Measurements from ENCODE around the gene SNX1. TPM values are rescaled to one million over a fixed set of nuclear protein-coding genes. Genes with fewer than 3 reads are reported as not detected.

The SNX1 gene
- total RNA-seq, 1 experiment from 2014 or later = 94.5 TPM

- intact Hi-C loops (cut with micrococcal nuclease; ENCODE audit: unreplicated experiment) = no loop called here
- no peak overlapping the region for H3K4me3 ChIP-seq (ENCODE audit: low read depth, low read length, poor library complexity, severe bottlenecking)
- H3K27ac ChIP-seq (ENCODE audit: low read depth, low read length, poor library complexity, severe bottlenecking) = no peak overlapping the region
- no TSS peak for BruUV-seq (replicated peaks)
- no peak for TF ChIP-seq CTCF (conservative IDR thresholded peaks at IDR 0.05; ENCODE audit: low read depth, low read length)
- no peak for TF ChIP-seq EZH2 (IDR thresholded peaks at IDR 0.05; ENCODE audit: borderline replicate concordance, low read depth, low read length, poor library complexity, severe bottlenecking)
- ChIA-PET CTCF (no interaction called here), POLR2A (ENCODE audit: low non-redundant PET) (no interaction called here)
- peaks cover 35% of the 10 kb centered on the region for H3K36me3 ChIP-seq (ENCODE audit: insufficient read depth, low read length, poor library complexity, severe bottlenecking)
- no peaks in the 10 kb centered on the region for H3K9me3 ChIP-seq (ENCODE audit: low read depth, low read length, poor library complexity, severe bottlenecking)
- no peaks in the 10 kb centered on the region for H3K27me3 ChIP-seq (replicated peaks; ENCODE audit: insufficient read depth, low read depth, low read length, poor library complexity)
- no peak for DNase-seq (ENCODE audit: low spot score)
- H3K4me1 ChIP-seq (ENCODE audit: insufficient read depth, low read length, poor library complexity, severe bottlenecking) = peaks cover 14% of the 10 kb centered on the region
Observed at GRCh38 chr15:64089543-64090280, 6.1 kb upstream of the SNX1 start.

DNA sequence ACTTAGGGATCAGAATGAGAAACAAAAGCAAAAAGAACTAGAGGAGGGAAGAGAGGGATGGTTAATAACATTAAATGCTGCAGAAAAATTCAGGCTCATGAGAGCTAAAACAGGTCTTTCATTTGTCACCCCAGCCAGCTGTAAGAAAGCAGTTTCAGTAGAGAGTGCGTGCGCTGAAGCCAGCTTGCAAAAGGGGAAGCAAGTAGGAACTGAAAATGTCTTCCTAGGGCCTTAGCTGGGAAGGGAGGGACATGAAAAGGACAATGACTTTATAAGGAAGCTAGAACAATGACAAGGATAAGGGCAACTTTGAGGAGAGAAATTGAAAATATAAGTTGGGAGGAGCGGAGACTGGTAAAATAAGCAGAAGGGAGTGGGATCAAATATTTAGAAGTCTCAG lies 5.3 kb upstream of the SNX1 start:
- TF ChIP-seq EZH2 (IDR thresholded peaks at IDR 0.05; ENCODE audit: borderline replicate concordance, low read depth, low read length, poor library complexity, severe bottlenecking) (no peak), CTCF (conservative IDR thresholded peaks at IDR 0.05; ENCODE audit: low read depth, low read length) (no peak)
- DNase-seq (ENCODE audit: low spot score) = no peak
- intact Hi-C loops (cut with micrococcal nuclease; ENCODE audit: unreplicated experiment) = no loop called here
- peaks cover 29% of the 10 kb centered on the region for H3K36me3 ChIP-seq (ENCODE audit: insufficient read depth, low read length, poor library complexity, severe bottlenecking)
- no peak overlapping the region for H3K27ac ChIP-seq (ENCODE audit: low read depth, low read length, poor library complexity, severe bottlenecking)
- CTCF ChIA-PET = no interaction called here
- BruUV-seq (replicated peaks) = no TSS peak
- H3K4me1 ChIP-seq (ENCODE audit: insufficient read depth, low read length, poor library complexity, severe bottlenecking) = peaks cover 23% of the 10 kb centered on the region
- no peaks in the 10 kb centered on the region for H3K9me3 ChIP-seq (ENCODE audit: low read depth, low read length, poor library complexity, severe bottlenecking)
- POLR2A ChIA-PET (ENCODE audit: low non-redundant PET) = no interaction called here
- no peaks in the 10 kb centered on the region for H3K27me3 ChIP-seq (replicated peaks; ENCODE audit: insufficient read depth, low read depth, low read length, poor library complexity)
- H3K4me3 ChIP-seq (ENCODE audit: low read depth, low read length, poor library complexity, severe bottlenecking) = no peak overlapping the region

GRCh38 chr15:64092075-64092820 lies 3.5 kb upstream of the SNX1 start:
- peaks cover 29% of the 10 kb centered on the region for H3K4me1 ChIP-seq (ENCODE audit: insufficient read depth, low read length, poor library complexity, severe bottlenecking)
- BruUV-seq (replicated peaks) = no TSS peak
- no peak for DNase-seq (ENCODE audit: low spot score)
- intact Hi-C loops (cut with micrococcal nuclease; ENCODE audit: unreplicated experiment) = no loop called here
- peaks cover 25% of the 10 kb centered on the region for H3K36me3 ChIP-seq (ENCODE audit: insufficient read depth, low read length, poor library complexity, severe bottlenecking)
- H3K27ac ChIP-seq (ENCODE audit: low read depth, low read length, poor library complexity, severe bottlenecking) = peak overlapping the region; percentile 82
- H3K9me3 ChIP-seq (ENCODE audit: low read depth, low read length, poor library complexity, severe bottlenecking) = no peaks in the 10 kb centered on the region
- ChIA-PET CTCF (no interaction called here), POLR2A (ENCODE audit: low non-redundant PET) (no interaction called here)
- TF ChIP-seq EZH2 (IDR thresholded peaks at IDR 0.05; ENCODE audit: borderline replicate concordance, low read depth, low read length, poor library complexity, severe bottlenecking) (no peak), CTCF (conservative IDR thresholded peaks at IDR 0.05; ENCODE audit: low read depth, low read length) (0 out of 2 replicates have a peak, but pooled peaks have one; percentile 17)
- no peaks in the 10 kb centered on the region for H3K27me3 ChIP-seq (replicated peaks; ENCODE audit: insufficient read depth, low read depth, low read length, poor library complexity)
- H3K4me3 ChIP-seq (ENCODE audit: low read depth, low read length, poor library complexity, severe bottlenecking) = peak overlapping the region; percentile 71

All from A673 (cell line).